GM23338 (cell line): Measurements from ENCODE around the gene CCDC57. TPM values are rescaled to one million over a fixed set of nuclear protein-coding genes. Genes with fewer than 3 reads are reported as not detected.

Experiments
- ATAC-seq: fragments of 200-7000 bp; cut with Tn5 transposase; 3 replicates; pipeline ENCODE4 v1.9.1; 2020
- DNase-seq: peaks from one replicate; pipeline ENCODE4 v3.0.0-alpha.2; 2015; ENCODE audit warnings: low spot score
- H2AFZ ChIP-seq: fragments of 200-600 bp; sonication (generic); 2 replicates; pipeline ENCODE4 v1.8.0; 2016; ENCODE audit warnings: antibody characterized with exemption, mild to moderate bottlenecking, moderate library complexity
- H3F3A ChIP-seq: fragments of 200-600 bp; sonication (generic); replicated peaks from 2 replicates; pipeline ENCODE4 v1.8.0; 2017; ENCODE audit warnings: antibody characterized with exemption, mixed run types, low read depth
- H3K27ac ChIP-seq: fragments of 200-600 bp; sonication (generic); 2 replicates; pipeline ENCODE4 v1.6.1; 2016; ENCODE audit warnings: low read depth
- H3K27me3 ChIP-seq: fragments of 200-600 bp; sonication (generic); 2 replicates; pipeline ENCODE4 v1.8.0; 2016; ENCODE audit warnings: mild to moderate bottlenecking, mixed run types, moderate library complexity; ENCODE audit not compliant: insufficient read depth
- H3K36me3 ChIP-seq: fragments of 200-600 bp; sonication (generic); 2 replicates; pipeline ENCODE4 v1.8.0; 2016; ENCODE audit warnings: mild to moderate bottlenecking; ENCODE audit not compliant: insufficient read depth
- H3K4me1 ChIP-seq: fragments of 200-600 bp; sonication (generic); 2 replicates; pipeline ENCODE4 v1.8.0; 2016; ENCODE audit warnings: mild to moderate bottlenecking, moderate library complexity; ENCODE audit not compliant: insufficient read depth
- H3K4me2 ChIP-seq: fragments of 200-600 bp; sonication (generic); 2 replicates; pipeline ENCODE4 v1.7.1; 2017; ENCODE audit warnings: mixed run types
- H3K4me3 ChIP-seq: fragments of 200-600 bp; sonication (generic); 2 replicates; pipeline ENCODE4 v1.6.1; 2016; ENCODE audit warnings: mixed run types
- H3K79me2 ChIP-seq: fragments of 200-600 bp; sonication (generic); replicated peaks from 2 replicates; pipeline ENCODE4 v1.8.0; 2017; ENCODE audit warnings: mild to moderate bottlenecking; ENCODE audit not compliant: insufficient read depth
- H3K9me2 ChIP-seq: fragments of 200-600 bp; sonication (generic); 2 replicates; pipeline ENCODE4 v1.8.0; 2017; ENCODE audit not compliant: insufficient read depth
- H4K20me1 ChIP-seq: fragments of 200-600 bp; sonication (generic); replicated peaks from 2 replicates; pipeline ENCODE4 v1.8.0; 2017; ENCODE audit warnings: mild to moderate bottlenecking; ENCODE audit not compliant: insufficient read depth
- H3K27ac Mint-ChIP-seq: 2 replicates; pipeline ENCODE4 v1.8.0; 2020; ENCODE audit warnings: inconsistent platforms, mild to moderate bottlenecking, moderate library complexity, mixed read lengths
- H3K27me3 Mint-ChIP-seq: 3 replicates; pipeline ENCODE4 v1.8.0; 2022; ENCODE audit warnings: low read depth, mild to moderate bottlenecking, moderate library complexity, mixed read lengths, inconsistent platforms; ENCODE audit not compliant: insufficient read depth, poor library complexity
- H3K36me3 Mint-ChIP-seq: 3 replicates; pipeline ENCODE4 v1.8.0; 2021; ENCODE audit warnings: low read depth, mild to moderate bottlenecking, inconsistent platforms, moderate library complexity, mixed read lengths
- H3K4me1 Mint-ChIP-seq: 3 replicates; pipeline ENCODE4 v1.8.0; 2020; ENCODE audit warnings: mild to moderate bottlenecking, inconsistent platforms, mixed read lengths
- H3K4me3 Mint-ChIP-seq: 3 replicates; pipeline ENCODE4 v1.8.0; 2021; ENCODE audit warnings: moderate library complexity, mild to moderate bottlenecking, inconsistent platforms, mixed read lengths
- H3K9me3 Mint-ChIP-seq: 3 replicates; pipeline ENCODE4 v1.8.0; 2020; ENCODE audit warnings: moderate library complexity, mild to moderate bottlenecking, inconsistent platforms, mixed read lengths
- CREB1 ChIP-seq: fragments of 250-450 bp; sonication (Bioruptor Pico); IDR thresholded peaks from 2 replicates; pipeline ENCODE4 v1.5.0; 2020; ENCODE audit warnings: low read depth, mild to moderate bottlenecking, moderate library complexity
- ETS1 ChIP-seq: IDR thresholded peaks from 2 replicates; pipeline ENCODE4 v1.6.1; 2016; ENCODE audit warnings: antibody characterized with exemption
- EZH2phosphoT487 ChIP-seq: fragments of 200-600 bp; sonication (generic); IDR thresholded peaks from one replicate; pipeline ENCODE4 v1.8.1; 2018; ENCODE audit warnings: antibody characterized with exemption; ENCODE audit not compliant: unreplicated experiment
- JUNB ChIP-seq: IDR thresholded peaks from one replicate; pipeline ENCODE4 v1.6.1; 2016; ENCODE audit warnings: antibody characterized with exemption; ENCODE audit not compliant: unreplicated experiment
- NANOG ChIP-seq: IDR thresholded peaks from 2 replicates; pipeline ENCODE4 v1.6.1; 2016; ENCODE audit warnings: antibody characterized with exemption, borderline replicate concordance
- POLR2AphosphoS5 ChIP-seq: IDR thresholded peaks from 2 replicates; pipeline ENCODE4 v1.6.1; 2016; ENCODE audit warnings: antibody characterized with exemption, low read depth
- REST ChIP-seq: IDR thresholded peaks from one replicate; pipeline ENCODE4 v1.6.1; 2018; ENCODE audit warnings: antibody characterized with exemption; ENCODE audit not compliant: unreplicated experiment
- STAT1 ChIP-seq: IDR thresholded peaks from one replicate; pipeline ENCODE4 v1.6.1; 2016; ENCODE audit warnings: antibody characterized with exemption; ENCODE audit not compliant: unreplicated experiment
- ZNF114 ChIP-seq: fragments of 250-450 bp; sonication (Bioruptor Pico); IDR thresholded peaks from 2 replicates; pipeline ENCODE4 v1.5.0; 2020; ENCODE audit warnings: mild to moderate bottlenecking, moderate library complexity
- ZNF331 ChIP-seq: fragments of 250-450 bp; sonication (Bioruptor Pico); IDR thresholded peaks from 2 replicates; pipeline ENCODE4 v1.5.0; 2020; ENCODE audit warnings: low read depth, mild to moderate bottlenecking, moderate library complexity
- ZNF462 ChIP-seq: fragments of 250-450 bp; sonication (Bioruptor Pico); IDR thresholded peaks from 2 replicates; pipeline ENCODE4 v1.5.0; 2020; ENCODE audit warnings: mild to moderate bottlenecking, moderate library complexity
- polyA plus RNA-seq: library from polyadenylated mRNA; unstranded; fragments of >200 nt; fragmentation: Nextera tagmentation; extraction: Ambion mirVana; gene quantifications from 2 replicates; pipeline ENCODE4 v1.2.1, GENCODE V29; 2016
- total RNA-seq: library from RNA; depleted of rRNA; stranded (reverse); fragments of >200 nt; shearing (Covaris generic); gene quantifications from 2 replicates; pipeline ENCODE4 v1.2.3, GENCODE V29; 2014

CCDC57 gene
- total and polyA plus RNA-seq, 2 experiments from 2014 or later = 7.0 to 16.3 TPM

GRCh38 chr17:82082456-82082855 is 130.2 kb downstream of the CCDC57 start (continued):
- TF ChIP-seq ETS1 (no peak), JUNB (no peak), CREB1 (CRISPR knock-in tag) (no peak), ZNF462 (no peak), STAT1 (no peak), ZNF331 (CRISPR knock-in tag) (no peak), EZH2phosphoT487 (no peak)

GRCh38 chr17:82081966-82082365 is 130.7 kb downstream of the CCDC57 start:
- no peak for DNase-seq
- Histone ChIP-seq H2AFZ (no peak overlapping the region), H4K20me1 (peaks cover 8% of the 10 kb centered on the region), H3K27ac (no peak overlapping the region), H3K79me2 (no peaks in the 10 kb centered on the region), H3K4me1 (no peaks in the 10 kb centered on the region), H3K4me2 (no peak overlapping the region), H3K27me3 (no peaks in the 10 kb centered on the region), H3K36me3 (peaks cover 10% of the 10 kb centered on the region; the same call in 1 of the 2 replicates), H3F3A (peaks cover 21% of the 10 kb centered on the region), H3K9me2 (no peaks in the 10 kb centered on the region), H3K4me3 (no peak overlapping the region)
- no peak overlapping the region for H3K4me3 Mint-ChIP-seq
- no peak for ATAC-seq
- peaks cover 53% of the 10 kb centered on the region for H3K36me3 Mint-ChIP-seq
- no peak overlapping the region for H3K27ac Mint-ChIP-seq
- H3K4me1 Mint-ChIP-seq = peaks cover 3% of the 10 kb centered on the region
- H3K27me3 Mint-ChIP-seq = peaks cover 15% of the 10 kb centered on the region
- no peaks in the 10 kb centered on the region; the same call in 2 of the 3 replicates for H3K9me3 Mint-ChIP-seq
- TF ChIP-seq REST (no peak), CREB1 (CRISPR knock-in tag) (no peak), POLR2AphosphoS5 (no peak), NANOG (no peak), STAT1 (no peak), ETS1 (no peak), EZH2phosphoT487 (no peak), ZNF114 (CRISPR knock-in tag) (no peak)
